HFF-Myc (cell line): ENCODE data around the gene AFF2.

Experiments used
- DNase-seq: peaks from one replicate; pipeline ENCODE4 v3.0.0-alpha.2; 2011; ENCODE audit warnings: low read depth; ENCODE audit errors: extremely low read depth
- H3K4me3 ChIP-seq: replicated peaks from 2 replicates; pipeline ENCODE4 v1.5.1; 2011; ENCODE audit warnings: low read depth, mild to moderate bottlenecking, control low read depth, low read length
- CTCF ChIP-seq: IDR thresholded peaks from 2 replicates; pipeline ENCODE4 v1.5.1; 2012; ENCODE audit warnings: mild to moderate bottlenecking, low read depth, low read length, control low read depth; ENCODE audit errors: missing control alignments

Gene AFF2

GRCh38 chrX:148573119-148573518 lies 72.7 kb downstream of the AFF2 start:
- no peak for DNase-seq
- no peak overlapping the region for H3K4me3 ChIP-seq
- TF ChIP-seq CTCF, result no peak

- TF ChIP-seq CTCF, result no peak
- H3K4me3 ChIP-seq, result no peak overlapping the region
- DNase-seq, result no peak
Measured at GRCh38 chrX:148574237-148574973, 74.0 kb downstream of the AFF2 start.

- no peak for TF ChIP-seq CTCF
- H3K4me3 ChIP-seq, result no peak overlapping the region
- no peak for DNase-seq
Measured at GRCh38 chrX:148576396-148576795, 76.0 kb downstream of the AFF2 start.

GRCh38 chrX:148577741-148578140 lies 77.3 kb downstream of the AFF2 start:
- no peak for TF ChIP-seq CTCF
- no peak overlapping the region for H3K4me3 ChIP-seq
- no peak for DNase-seq

- H3K4me3 ChIP-seq, result no peak overlapping the region
- TF ChIP-seq CTCF, result no peak
- no peak for DNase-seq
Measured at GRCh38 chrX:148580016-148580415, 79.6 kb downstream of the AFF2 start.

- DNase-seq, result no peak
- H3K4me3 ChIP-seq, result no peak overlapping the region
- no peak for TF ChIP-seq CTCF
Measured at GRCh38 chrX:148582353-148582752, 81.9 kb downstream of the AFF2 start.
